ENCODE data around the gene NBEAL2.

DNA sequence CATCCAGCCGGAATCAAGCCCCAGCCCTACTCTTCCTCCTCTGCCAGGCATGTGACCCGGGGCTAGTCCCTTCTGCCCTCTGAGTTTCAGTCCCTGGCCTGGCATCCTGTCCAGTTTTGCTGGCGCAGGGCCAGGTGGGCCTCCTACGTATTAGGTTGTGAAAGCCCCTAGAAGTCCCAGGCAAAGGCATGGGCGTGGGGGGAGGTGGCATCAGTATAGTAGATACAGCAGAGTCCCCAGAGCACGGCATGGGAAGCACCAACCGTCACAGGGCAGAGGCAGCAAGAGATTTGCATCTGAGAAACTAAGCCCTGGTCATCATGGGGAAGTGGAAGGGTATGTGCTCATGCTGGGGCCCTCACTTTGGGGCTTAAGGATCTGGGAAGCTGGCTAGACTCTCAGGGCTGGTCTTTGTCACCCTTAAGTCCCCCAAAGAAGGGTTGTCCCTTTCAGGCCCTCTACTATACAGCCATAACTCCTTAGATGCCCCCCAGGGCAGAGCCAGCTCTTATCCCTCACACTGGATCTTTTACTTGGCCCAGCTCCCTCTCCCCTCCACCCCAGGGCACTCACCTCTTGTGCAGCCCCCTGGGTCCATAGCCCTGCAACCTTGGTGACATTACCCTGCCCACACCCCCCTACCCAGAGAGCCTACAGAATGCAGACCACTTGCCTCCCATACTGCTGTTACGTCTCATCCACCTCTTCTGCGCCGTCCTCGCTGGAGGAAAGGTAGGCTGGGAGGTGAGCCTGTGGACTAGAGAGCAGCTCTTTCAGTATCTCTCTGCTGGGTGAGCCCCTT is 11.3 kb downstream of the NBEAL2 start:
- TF ChIP-seq, protein P1, sequence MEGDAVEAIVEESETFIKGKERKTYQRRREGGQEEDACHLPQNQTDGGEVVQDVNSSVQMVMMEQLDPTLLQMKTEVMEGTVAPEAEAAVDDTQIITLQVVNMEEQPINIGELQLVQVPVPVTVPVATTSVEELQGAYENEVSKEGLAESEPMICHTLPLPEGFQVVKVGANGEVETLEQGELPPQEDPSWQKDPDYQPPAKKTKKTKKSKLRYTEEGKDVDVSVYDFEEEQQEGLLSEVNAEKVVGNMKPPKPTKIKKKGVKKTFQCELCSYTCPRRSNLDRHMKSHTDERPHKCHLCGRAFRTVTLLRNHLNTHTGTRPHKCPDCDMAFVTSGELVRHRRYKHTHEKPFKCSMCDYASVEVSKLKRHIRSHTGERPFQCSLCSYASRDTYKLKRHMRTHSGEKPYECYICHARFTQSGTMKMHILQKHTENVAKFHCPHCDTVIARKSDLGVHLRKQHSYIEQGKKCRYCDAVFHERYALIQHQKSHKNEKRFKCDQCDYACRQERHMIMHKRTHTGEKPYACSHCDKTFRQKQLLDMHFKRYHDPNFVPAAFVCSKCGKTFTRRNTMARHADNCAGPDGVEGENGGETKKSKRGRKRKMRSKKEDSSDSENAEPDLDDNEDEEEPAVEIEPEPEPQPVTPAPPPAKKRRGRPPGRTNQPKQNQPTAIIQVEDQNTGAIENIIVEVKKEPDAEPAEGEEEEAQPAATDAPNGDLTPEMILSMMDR (conservative IDR thresholded peaks at IDR 0.05 in 1 of 2, IDR thresholded peaks at IDR 0.05 in 1 of 2; ENCODE audit: low read depth in 1 of 2, low read length in 2 of 2): no peak
- TF ChIP-seq EZH2 (IDR thresholded peaks at IDR 0.05; ENCODE audit: low read length, missing control alignments): no peak

Data from fibroblast of lung (primary cell).